Measurements from ENCODE around the gene GRIK2. TPM values are rescaled to one million over a fixed set of nuclear protein-coding genes. Genes with fewer than 3 reads are reported as not detected.

GRIK2 gene
- polyA plus RNA-seq, 6 donors from 2014 or later: not detected

DNA sequence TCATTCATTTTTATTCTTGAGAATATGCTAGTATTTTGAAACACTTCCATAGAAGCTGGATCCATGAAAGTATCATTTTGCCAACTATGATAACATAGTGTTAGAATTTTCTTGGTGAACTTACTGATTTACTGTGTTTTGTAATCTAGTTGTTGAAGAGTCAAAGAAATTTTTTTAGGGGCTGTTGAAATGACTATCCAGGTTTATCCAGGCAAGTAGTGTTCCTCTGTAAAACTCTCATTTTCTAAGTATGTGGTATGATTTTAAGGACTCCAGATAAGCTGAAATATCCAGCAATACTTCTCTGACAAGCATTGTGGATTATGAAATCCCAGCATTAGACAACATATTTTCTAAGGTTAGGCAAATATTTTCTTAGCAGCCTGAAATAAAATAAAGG lies 95.9 kb downstream of the GRIK2 start:
- no peaks in the 10 kb centered on the region for H3K27me3 Mint-ChIP-seq
- DNase-seq: no peak
- H3K4me3 Mint-ChIP-seq: no peak overlapping the region
- no peaks in the 10 kb centered on the region for H3K4me1 Mint-ChIP-seq
- H3K27ac Mint-ChIP-seq: no peak overlapping the region
- no peaks in the 10 kb centered on the region for H3K36me3 Mint-ChIP-seq
- no peak for ATAC-seq (ENCODE audit: low read depth in 2 of 2)
- peaks cover 0 to 4% (median 0%) of the 10 kb centered on the region in 7 donors for H3K9me3 Mint-ChIP-seq

DNA sequence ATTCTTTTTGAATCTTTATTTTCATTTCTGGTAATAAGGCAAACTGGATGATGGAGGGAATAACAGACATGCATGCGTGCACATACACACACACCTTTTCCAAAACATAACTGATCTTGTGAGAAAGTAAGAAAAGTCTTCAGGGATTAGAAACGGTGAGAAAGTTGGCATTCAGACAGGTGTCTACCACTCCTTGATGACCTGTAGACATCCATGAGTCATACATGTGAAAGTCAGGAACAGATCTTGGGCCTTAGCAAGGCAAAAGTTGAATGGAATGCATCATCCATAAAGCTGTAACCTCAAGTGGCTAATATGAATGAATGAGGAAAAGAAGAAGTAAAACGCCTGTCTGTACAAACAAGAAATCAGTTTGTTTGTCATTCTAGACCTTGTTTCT lies 97.3 kb downstream of the GRIK2 start:
- Mint-ChIP-seq H3K4me1 (no peaks in the 10 kb centered on the region), H3K36me3 (no peaks in the 10 kb centered on the region), H3K4me3 (no peak overlapping the region), H3K9me3 (peaks cover 0 to 4% (median 0%) of the 10 kb centered on the region in 7 donors), H3K27ac (no peak overlapping the region), H3K27me3 (no peaks in the 10 kb centered on the region)
- no peak for ATAC-seq (ENCODE audit: low read depth in 2 of 2)
- no peak for DNase-seq

DNA sequence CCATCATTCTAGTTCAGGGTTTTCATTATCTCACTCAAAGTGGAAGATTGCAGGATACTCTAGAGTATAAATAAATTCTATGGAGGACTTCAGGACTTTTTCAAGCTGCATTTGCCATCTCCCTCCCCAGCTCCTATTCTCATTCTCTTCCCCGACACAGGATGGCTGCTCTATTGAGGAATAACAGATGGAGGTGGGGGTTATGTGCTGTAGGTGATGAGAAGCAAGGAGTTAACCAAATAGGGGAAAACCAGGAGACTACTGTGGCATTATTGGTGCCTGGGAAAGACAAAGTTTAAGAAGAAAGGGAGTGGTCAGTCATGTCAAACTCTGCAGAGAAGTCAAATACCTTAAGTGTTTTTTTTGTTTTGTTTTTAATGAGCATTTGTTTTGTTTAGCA lies 109.3 kb downstream of the GRIK2 start:
- no peak overlapping the region for H3K4me3 Mint-ChIP-seq
- H3K36me3 Mint-ChIP-seq: no peaks in the 10 kb centered on the region
- H3K27ac Mint-ChIP-seq: no peak overlapping the region
- ATAC-seq (ENCODE audit: low read depth in 2 of 2): no peak
- H3K9me3 Mint-ChIP-seq: peaks cover 0 to 3% (median 0%) of the 10 kb centered on the region in 7 donors
- no peaks in the 10 kb centered on the region for H3K4me1 Mint-ChIP-seq
- no peaks in the 10 kb centered on the region for H3K27me3 Mint-ChIP-seq
- no peak for DNase-seq

DNA sequence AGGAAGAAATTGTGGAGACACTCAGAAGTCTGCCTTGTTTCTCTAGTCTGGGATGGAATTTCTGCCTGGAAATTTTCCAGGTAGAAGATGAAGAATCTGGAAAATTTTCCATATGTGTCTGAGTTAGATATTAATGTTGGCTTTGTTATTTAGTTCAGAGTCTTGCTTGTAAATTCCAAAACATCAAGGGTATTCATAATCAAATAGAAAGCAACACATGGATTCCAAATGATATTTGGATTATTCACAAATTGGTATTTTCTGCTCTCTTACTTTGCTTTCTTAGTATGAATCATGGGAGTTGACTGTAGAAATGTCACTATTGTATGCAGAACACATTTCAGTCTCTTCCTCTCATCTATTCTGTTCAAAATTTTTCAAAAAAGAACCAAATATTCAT lies 116.0 kb downstream of the GRIK2 start:
- H3K9me3 Mint-ChIP-seq: peaks cover 0 to 4% (median 0%) of the 10 kb centered on the region in 7 donors
- no peaks in the 10 kb centered on the region for H3K4me1 Mint-ChIP-seq
- DNase-seq (no peak), ATAC-seq (ENCODE audit: low read depth in 2 of 2) (no peak)
- H3K27me3 Mint-ChIP-seq: no peaks in the 10 kb centered on the region
- no peak overlapping the region for H3K27ac Mint-ChIP-seq
- no peaks in the 10 kb centered on the region for H3K36me3 Mint-ChIP-seq
- no peak overlapping the region for H3K4me3 Mint-ChIP-seq

DNA sequence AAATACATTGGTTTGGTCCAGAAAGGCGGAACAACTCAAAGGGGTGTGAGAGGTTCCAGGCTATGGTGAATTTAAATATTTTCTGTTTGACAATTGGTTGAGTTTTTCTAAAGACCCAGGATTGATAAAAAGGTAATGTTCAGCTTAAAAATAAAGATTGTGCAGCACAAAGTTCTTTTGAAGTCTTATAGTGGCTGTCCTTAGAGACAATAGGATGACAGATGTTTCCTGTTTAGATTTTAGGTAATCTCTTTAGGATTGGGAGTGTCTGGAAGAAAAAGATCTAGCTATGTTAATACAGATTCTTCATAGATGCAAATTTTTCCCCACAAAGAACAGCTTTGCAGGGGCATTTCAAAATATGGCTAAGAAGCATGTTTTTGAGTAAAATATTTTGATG lies 119.7 kb downstream of the GRIK2 start:
- H3K27me3 Mint-ChIP-seq: no peaks in the 10 kb centered on the region

DNA sequence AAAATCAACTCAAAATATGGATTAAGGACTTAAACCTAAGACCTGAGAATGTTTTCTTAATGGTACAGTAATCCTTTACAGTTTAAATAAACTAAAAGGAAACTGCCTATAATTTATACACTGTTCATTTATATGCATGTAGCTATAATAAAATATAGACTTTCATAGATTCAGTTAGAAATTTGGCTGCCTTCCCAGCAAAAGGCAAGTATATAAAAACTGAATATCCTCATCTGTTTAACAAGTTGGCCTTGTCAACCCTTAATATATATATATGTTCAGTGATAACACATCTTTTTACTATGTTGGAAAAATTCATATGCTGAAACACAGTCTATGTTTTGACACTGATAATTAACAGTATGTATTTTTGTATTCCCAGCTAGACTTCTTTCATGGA lies 123.1 kb downstream of the GRIK2 start:
- no peaks in the 10 kb centered on the region for H3K4me1 Mint-ChIP-seq
- H3K36me3 Mint-ChIP-seq: no peaks in the 10 kb centered on the region
- H3K27ac Mint-ChIP-seq: no peak overlapping the region
- ATAC-seq (ENCODE audit: low read depth in 2 of 2): no peak
- no peak for DNase-seq
- H3K27me3 Mint-ChIP-seq: no peaks in the 10 kb centered on the region
- no peak overlapping the region for H3K4me3 Mint-ChIP-seq
- peaks cover 0 to 4% (median 0%) of the 10 kb centered on the region in 7 donors for H3K9me3 Mint-ChIP-seq

More for the DNA sequence above, 119.7 kb downstream of the GRIK2 start:
- Mint-ChIP-seq H3K4me1 (no peaks in the 10 kb centered on the region), H3K9me3 (peaks cover 0 to 4% (median 0%) of the 10 kb centered on the region in 7 donors), H3K27ac (no peak overlapping the region), H3K36me3 (no peaks in the 10 kb centered on the region), H3K4me3 (no peak overlapping the region)
- ATAC-seq (ENCODE audit: low read depth in 2 of 2) (no peak), DNase-seq (no peak)

DNA sequence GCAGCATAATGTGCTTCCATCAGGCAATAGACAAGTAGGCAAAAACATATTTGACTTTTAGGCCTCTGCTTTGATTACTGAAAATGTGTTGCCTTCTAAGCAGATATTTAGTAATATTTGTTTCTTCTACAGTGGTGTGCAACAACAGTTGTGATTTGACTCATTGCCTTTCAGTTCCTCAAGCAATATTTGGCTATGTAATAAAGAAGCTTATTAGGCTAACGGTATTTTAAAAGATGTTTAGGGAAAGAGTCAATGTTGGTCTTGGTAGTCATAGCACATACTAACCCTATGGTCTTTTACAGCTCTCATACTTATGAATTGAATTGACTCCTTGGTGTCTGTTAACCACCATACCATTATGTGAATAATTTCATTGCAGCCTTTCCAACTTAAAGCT lies 124.1 kb downstream of the GRIK2 start:
- Mint-ChIP-seq H3K27ac (no peak overlapping the region), H3K4me1 (no peaks in the 10 kb centered on the region), H3K27me3 (no peaks in the 10 kb centered on the region), H3K36me3 (no peaks in the 10 kb centered on the region), H3K9me3 (peaks cover 0 to 4% (median 2%) of the 10 kb centered on the region in 7 donors), H3K4me3 (no peak overlapping the region)
- DNase-seq (no peak), ATAC-seq (ENCODE audit: low read depth in 2 of 2) (no peak)

DNA sequence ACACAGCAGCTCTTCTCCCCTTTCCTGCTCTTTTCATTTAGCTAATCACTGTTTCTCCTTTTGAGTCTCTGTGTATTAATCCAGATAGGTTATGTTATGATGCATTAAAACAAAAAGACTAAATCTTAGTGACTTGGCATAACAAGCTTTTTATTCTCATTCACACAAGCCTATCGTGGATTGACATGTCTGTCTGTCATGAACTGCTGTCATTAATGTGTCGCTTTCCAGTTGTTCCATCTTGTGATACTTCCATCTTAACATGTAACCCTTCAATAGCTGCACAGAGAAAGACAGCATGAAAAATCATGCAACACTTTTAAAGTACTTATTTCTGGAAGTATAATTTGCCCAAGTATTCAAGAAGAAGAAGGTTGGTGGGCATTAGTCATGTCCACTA lies 128.7 kb downstream of the GRIK2 start:
- no peak for DNase-seq
- H3K27me3 Mint-ChIP-seq: no peaks in the 10 kb centered on the region
- ATAC-seq (ENCODE audit: low read depth in 2 of 2): no peak
- H3K27ac Mint-ChIP-seq: no peak overlapping the region
- no peaks in the 10 kb centered on the region for H3K4me1 Mint-ChIP-seq
- peaks cover 0 to 8% (median 0%) of the 10 kb centered on the region in 7 donors for H3K9me3 Mint-ChIP-seq
- H3K36me3 Mint-ChIP-seq: no peaks in the 10 kb centered on the region
- no peak overlapping the region for H3K4me3 Mint-ChIP-seq

DNA sequence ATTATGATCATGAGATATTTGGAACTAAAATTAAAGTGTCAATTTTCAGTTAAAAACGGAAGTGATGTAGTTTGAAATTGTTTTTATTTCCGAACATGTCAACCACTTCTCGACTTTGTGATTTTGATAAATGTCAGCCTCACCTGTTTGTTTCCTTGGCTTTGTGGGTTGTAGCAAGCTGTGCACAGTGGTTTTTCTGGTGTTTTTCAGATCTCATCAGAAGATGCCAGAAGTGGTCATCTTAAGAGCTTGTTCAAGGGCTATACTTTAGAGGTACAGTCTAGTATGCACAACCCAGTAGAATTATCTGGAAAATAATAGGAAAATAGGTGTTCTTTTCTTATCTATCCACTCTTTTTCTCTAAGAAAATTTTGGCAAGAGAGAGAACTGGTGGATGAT lies 134.0 kb downstream of the GRIK2 start:
- no peak for DNase-seq
- ATAC-seq (ENCODE audit: low read depth in 2 of 2): no peak
- Mint-ChIP-seq H3K4me1 (no peaks in the 10 kb centered on the region), H3K36me3 (no peaks in the 10 kb centered on the region), H3K27me3 (no peaks in the 10 kb centered on the region), H3K4me3 (no peak overlapping the region), H3K9me3 (peaks cover 0 to 7% (median 2%) of the 10 kb centered on the region in 7 donors), H3K27ac (no peak overlapping the region)

DNA sequence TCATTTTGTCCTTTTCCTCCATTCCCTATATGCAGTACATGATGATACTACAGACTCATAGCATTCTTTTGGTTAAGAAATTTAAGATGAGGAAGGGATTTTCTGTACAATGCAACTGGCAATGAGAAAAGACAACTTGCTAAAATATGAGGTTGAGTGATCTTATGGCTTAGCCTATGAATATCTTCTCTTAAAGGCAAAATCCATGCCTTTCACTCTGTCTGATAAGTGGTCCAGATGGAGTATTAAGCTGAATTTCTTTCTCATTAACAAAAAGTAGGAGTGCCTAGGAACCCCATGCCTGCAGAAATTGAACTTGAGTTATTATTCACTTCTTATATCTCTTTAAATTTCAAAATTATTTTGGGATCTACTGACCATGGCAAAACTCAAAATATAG lies 135.3 kb downstream of the GRIK2 start:
- Mint-ChIP-seq H3K4me3 (no peak overlapping the region), H3K27ac (no peak overlapping the region), H3K9me3 (peaks cover 0 to 4% (median 0%) of the 10 kb centered on the region in 7 donors), H3K36me3 (no peaks in the 10 kb centered on the region), H3K27me3 (no peaks in the 10 kb centered on the region), H3K4me1 (no peaks in the 10 kb centered on the region)
- DNase-seq (no peak), ATAC-seq (ENCODE audit: low read depth in 2 of 2) (no peak)

DNA sequence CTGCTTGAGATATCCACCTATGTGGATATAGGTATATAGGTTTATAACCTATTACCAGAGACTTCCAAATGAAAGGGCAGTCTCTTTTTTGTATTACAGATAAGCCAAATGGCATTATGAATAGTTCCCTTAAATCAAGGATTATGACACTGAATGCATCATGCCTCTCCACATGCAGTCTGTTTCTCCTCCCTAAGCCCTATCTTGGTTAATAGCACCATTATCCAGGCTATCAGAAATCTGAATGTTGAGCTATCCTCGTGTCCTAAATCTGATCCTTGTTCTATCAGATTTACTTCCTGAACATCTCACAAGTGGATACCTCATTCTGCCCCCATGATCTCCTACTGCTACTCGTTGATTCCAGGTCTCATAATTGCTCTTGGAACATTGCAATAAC lies 138.0 kb downstream of the GRIK2 start:
- Mint-ChIP-seq H3K9me3 (peaks cover 0 to 4% (median 0%) of the 10 kb centered on the region in 7 donors), H3K36me3 (no peaks in the 10 kb centered on the region), H3K4me3 (no peak overlapping the region), H3K27me3 (no peaks in the 10 kb centered on the region), H3K27ac (no peak overlapping the region), H3K4me1 (no peaks in the 10 kb centered on the region)
- ATAC-seq (ENCODE audit: low read depth in 2 of 2) (no peak), DNase-seq (no peak)

DNA sequence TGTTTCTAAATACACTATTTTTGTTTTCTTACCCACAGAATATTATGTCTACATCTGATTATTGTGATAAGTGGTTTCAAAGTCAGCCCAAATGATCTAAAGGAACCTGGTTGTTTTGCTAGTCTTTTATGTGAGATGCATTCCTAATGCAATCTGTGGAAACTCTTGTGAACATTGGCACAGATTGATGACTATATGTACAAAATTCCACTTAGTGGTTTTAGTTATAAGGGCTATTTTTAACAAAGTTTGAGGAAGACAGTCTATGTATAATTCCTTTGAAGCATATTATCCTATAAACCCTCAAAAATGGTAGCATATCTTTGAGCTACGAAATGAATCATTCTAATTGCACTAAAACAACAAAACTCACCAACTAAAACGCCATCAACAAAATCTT lies 140.9 kb downstream of the GRIK2 start:
- Mint-ChIP-seq H3K9me3 (peaks cover 0 to 4% (median 0%) of the 10 kb centered on the region in 7 donors), H3K4me1 (no peaks in the 10 kb centered on the region), H3K36me3 (no peaks in the 10 kb centered on the region), H3K27me3 (no peaks in the 10 kb centered on the region), H3K4me3 (no peak overlapping the region), H3K27ac (no peak overlapping the region)
- DNase-seq (no peak), ATAC-seq (ENCODE audit: low read depth in 2 of 2) (no peak)

DNA sequence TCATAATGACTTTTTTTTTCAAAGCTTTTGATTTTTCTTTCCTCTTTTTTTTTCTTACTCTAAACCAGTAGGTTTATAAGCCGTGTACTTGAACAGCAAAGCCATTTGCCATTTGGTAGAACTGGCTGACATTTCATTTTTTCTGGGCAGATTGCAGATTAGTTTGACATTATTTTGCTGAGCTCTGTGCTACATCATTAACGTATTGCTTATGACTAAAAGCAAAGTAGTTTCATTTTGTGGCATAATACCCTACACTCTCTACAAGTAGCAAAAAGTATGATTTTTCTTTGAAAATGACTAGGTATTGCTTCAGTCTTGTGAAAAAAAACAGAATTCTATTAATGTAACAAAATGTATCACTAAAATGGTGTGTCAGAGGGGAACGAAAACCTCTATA lies 141.3 kb downstream of the GRIK2 start:
- Mint-ChIP-seq H3K4me3 (no peak overlapping the region), H3K4me1 (no peaks in the 10 kb centered on the region), H3K27me3 (no peaks in the 10 kb centered on the region), H3K36me3 (no peaks in the 10 kb centered on the region), H3K9me3 (peaks cover 0 to 4% (median 0%) of the 10 kb centered on the region in 7 donors), H3K27ac (no peak overlapping the region)
- ATAC-seq (ENCODE audit: low read depth in 2 of 2) (no peak), DNase-seq (no peak)

DNA sequence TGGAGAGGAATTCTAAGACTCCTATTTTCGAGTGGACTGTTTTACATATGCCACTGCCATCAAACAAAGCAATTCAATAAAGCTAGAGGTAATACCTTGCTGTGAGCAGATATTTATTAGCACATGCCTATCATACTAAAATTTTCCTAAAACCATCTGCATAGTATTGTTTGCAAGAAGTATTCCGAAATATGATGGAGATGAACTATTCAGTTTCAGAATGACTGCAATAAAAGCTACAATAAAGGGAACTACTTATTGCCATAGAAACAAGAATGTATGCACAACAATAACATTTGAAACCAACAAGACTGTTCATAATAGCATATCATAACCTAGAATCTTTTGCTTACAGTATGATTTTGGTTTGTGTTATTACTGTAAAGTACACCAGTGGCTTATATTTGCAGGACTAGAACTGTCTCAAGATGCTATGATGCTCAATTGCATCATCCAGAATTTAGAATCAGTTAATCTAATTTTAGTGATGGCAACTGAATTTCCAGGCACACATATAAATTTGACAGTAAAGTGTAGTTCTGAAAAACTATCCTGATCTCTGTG lies 144.3 kb downstream of the GRIK2 start:
- Mint-ChIP-seq H3K4me3 (no peak overlapping the region), H3K4me1 (no peaks in the 10 kb centered on the region), H3K9me3 (peaks cover 0 to 4% (median 0%) of the 10 kb centered on the region in 7 donors), H3K27me3 (no peaks in the 10 kb centered on the region), H3K27ac (no peak overlapping the region), H3K36me3 (no peaks in the 10 kb centered on the region)
- DNase-seq: no peak
- ATAC-seq (ENCODE audit: low read depth in 2 of 2): no peak
